Thyroid gland (tissue), 4 donors: Measurements from ENCODE around the gene FOXC1. TPM values are rescaled to one million over a fixed set of nuclear protein-coding genes. Genes with fewer than 3 reads are reported as not detected.

Experiments
- DNase-seq, 2 donors: peaks; one replicate each; pipeline ENCODE4 v3.0.0-alpha.2; 2019
- H3K27ac ChIP-seq, 3 donors: fragments of 200-600 bp; sonication (generic); 1 replicate in 2 of 3; 2 replicates in 1 of 3; pipeline ENCODE4 v1.5.1; 2016 to 2019; ENCODE audit warnings: mild to moderate bottlenecking in 1 of 3, moderate library complexity in 1 of 3
- H3K27me3 ChIP-seq: fragments of 200-600 bp; sonication (generic); one replicate; pipeline ENCODE4 v1.5.1; 2019
- H3K36me3 ChIP-seq, 2 donors: fragments of 200-600 bp; sonication (generic); one replicate each; pipeline ENCODE4 v1.5.1; 2016 to 2019
- H3K4me1 ChIP-seq, 2 donors: fragments of 200-600 bp; sonication (generic); one replicate each; pipeline ENCODE4 v1.5.1; 2017 to 2019
- H3K4me3 ChIP-seq, 3 donors: fragments of 200-600 bp; sonication (generic); replicated peaks in 1 of 3; 1 replicate in 2 of 3; 2 replicates in 1 of 3; pipeline ENCODE4 v1.5.1; 2016; ENCODE audit warnings: mild to moderate bottlenecking in 1 of 3
- H3K9me3 ChIP-seq: fragments of 200-600 bp; sonication (generic); one replicate; pipeline ENCODE4 v1.5.1; 2017
- POLR2A ChIP-seq, 2 donors: fragments of 450-650 bp; IDR thresholded peaks; one replicate each; pipeline ENCODE4 v1.6.1; 2017; ENCODE audit warnings: antibody characterized with exemption in 2 of 2, mild to moderate bottlenecking in 2 of 2, moderate library complexity in 1 of 2
- WGBS, 2 donors: methylation state at CpG; one replicate each; pipeline ENCODE4 v1.1.5; 2017; 5-methylcytosine and 5-hydroxymethylcytosine counted together
- intact Hi-C: fragments of 100-400 bp; cut with DNase I; formaldehyde crosslinking; loops from one replicate; pipeline ENCODE4 v1.15.1; 2023
- total RNA-seq, 4 donors: library from RNA; depleted of rRNA; stranded (reverse); fragments of >200 nt; gene quantifications; one replicate each; pipeline ENCODE4 v1.2.3, GENCODE V29; 2016
- TF ChIP-seq, protein P1 (sequence below), 6 experiments: fragments of 200-600 bp in 3 of 6; fragments of 450-650 bp in 3 of 6; sonication (generic) in 3 of 6; IDR thresholded peaks; one replicate each; pipeline ENCODE4 v1.5.1; 2016 to 2019; ENCODE audit warnings: antibody characterized with exemption in 6 of 6, mild to moderate bottlenecking in 2 of 6, inconsistent platforms in 1 of 6, moderate library complexity in 1 of 6

The FOXC1 gene
- total RNA-seq, 4 donors from 2014 or later, result 3.8 to 8.1 (median 5.5) TPM

DNA sequence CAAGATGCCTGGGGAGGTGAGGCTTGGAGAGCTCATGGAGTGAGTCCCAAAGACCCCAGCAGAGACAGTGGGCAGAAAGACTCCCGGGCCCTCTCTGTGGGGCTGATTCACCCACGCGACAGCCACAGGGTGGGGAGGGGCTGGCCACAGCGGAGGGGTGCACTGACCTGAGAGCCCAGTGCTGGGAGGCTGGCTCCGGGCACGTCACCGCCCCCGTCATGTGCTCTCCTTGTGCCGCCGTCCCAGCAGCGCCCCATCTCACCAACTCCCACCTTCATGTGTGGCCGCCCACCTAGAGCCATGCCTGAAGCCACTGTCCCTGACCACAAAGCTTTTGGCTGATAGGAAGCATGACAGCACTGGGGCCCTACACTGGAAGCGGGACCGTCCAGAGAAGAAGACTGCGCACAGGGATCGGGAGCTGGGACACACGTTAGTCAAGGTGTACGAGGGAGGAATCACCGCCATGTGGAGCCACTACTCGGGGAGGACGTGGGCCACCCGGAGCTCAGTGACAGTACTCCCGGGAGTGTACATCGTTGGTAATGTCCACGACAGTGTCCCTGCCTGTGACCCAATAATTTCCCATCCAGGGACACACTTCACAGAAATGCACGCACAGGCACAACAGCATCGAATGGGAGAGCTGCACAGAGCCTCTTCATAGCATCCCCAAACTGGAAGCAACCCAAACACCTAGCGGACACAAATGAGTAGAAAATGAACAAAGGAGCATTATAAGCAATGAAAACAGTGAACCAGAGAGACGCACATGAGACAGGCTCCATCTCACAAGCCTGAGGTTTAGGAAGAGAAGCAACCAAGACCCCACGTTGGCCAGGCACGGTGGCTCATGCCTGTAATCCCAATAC is 28.4 kb upstream of the FOXC1 start:
- no peak overlapping the region for H3K4me3 ChIP-seq
- H3K36me3 ChIP-seq, result no peaks in the 10 kb centered on the region
- intact Hi-C loops, result no loop called here
- WGBS, 2 donors, result 92 to 93% methylated on average over 23 to 30 of the region's 31 CpGs
- H3K4me1 ChIP-seq, result no peaks in the 10 kb centered on the region
- H3K27me3 ChIP-seq, result no peaks in the 10 kb centered on the region
- no peak overlapping the region for H3K27ac ChIP-seq
- TF ChIP-seq, protein P1, sequence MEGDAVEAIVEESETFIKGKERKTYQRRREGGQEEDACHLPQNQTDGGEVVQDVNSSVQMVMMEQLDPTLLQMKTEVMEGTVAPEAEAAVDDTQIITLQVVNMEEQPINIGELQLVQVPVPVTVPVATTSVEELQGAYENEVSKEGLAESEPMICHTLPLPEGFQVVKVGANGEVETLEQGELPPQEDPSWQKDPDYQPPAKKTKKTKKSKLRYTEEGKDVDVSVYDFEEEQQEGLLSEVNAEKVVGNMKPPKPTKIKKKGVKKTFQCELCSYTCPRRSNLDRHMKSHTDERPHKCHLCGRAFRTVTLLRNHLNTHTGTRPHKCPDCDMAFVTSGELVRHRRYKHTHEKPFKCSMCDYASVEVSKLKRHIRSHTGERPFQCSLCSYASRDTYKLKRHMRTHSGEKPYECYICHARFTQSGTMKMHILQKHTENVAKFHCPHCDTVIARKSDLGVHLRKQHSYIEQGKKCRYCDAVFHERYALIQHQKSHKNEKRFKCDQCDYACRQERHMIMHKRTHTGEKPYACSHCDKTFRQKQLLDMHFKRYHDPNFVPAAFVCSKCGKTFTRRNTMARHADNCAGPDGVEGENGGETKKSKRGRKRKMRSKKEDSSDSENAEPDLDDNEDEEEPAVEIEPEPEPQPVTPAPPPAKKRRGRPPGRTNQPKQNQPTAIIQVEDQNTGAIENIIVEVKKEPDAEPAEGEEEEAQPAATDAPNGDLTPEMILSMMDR (IDR thresholded peaks at IDR 0.05), result no peak
- TF ChIP-seq POLR2A (IDR thresholded peaks at IDR 0.05), result no peak
- no peak for DNase-seq
- H3K9me3 ChIP-seq, result no peaks in the 10 kb centered on the region

DNA sequence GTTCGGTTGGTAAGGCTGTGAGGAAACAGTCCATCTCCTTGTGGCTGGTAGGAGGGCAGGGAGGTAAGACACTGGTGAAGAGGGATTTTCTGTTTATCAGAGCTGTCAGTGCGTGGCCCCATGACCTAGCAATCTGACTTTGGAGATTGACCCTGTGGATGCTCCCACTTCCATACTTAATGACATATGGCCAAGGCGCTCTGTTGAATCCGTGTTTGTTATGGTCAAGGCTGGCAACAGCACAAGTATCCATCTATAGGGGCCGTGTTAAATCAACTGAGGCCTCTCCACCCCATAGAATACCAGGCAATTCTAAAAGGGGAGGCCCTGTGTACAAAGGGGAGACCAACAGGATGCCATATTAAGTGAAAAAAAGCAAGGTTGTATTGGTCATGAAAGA is 25.6 kb upstream of the FOXC1 start:
- Histone ChIP-seq H3K27ac (no peak overlapping the region), H3K9me3 (no peaks in the 10 kb centered on the region), H3K4me1 (no peaks in the 10 kb centered on the region), H3K27me3 (no peaks in the 10 kb centered on the region), H3K36me3 (no peaks in the 10 kb centered on the region), H3K4me3 (no peak overlapping the region)
- no peak for DNase-seq
- intact Hi-C loops, result no loop called here
- 88 to 91% methylated on average over 5 of the region's 5 CpGs for WGBS, 2 donors
- TF ChIP-seq POLR2A (IDR thresholded peaks at IDR 0.05), result no peak
- TF ChIP-seq, protein P1 (IDR thresholded peaks at IDR 0.05), result no peak

DNA sequence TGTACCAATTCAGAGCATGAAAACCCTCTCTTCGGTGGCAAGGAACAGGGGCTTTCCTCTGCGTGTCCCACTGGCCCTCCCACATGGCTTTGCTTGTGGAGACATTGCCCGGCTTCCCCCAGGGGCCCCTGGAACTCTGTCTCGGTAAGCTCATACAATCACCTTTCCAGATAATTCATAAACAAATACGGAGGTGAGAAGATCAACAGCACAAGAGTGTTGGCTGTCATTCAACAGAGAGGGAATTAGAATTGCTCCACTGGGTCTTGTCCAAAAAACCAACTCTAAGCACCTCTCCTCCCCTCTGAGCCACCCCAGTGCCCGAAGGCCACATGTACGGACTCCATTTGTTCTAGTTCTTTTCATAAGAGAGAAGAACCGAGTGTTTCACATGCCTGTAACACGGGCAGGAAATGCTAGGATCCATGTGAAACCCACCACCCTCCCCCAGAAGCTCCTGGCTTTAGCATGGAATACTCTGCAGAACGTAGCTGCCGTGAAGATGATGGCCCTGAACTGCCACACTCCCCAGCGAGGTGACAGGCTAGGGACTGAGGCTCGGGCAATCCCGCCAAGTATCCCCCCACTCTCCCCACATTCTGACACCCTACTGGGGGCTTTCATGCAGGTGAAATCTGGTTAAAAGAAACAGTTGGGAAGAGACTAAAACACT is 24.6 kb upstream of the FOXC1 start:
- Histone ChIP-seq H3K4me3 (no peak overlapping the region), H3K4me1 (no peaks in the 10 kb centered on the region), H3K27ac (no peak overlapping the region), H3K27me3 (no peaks in the 10 kb centered on the region), H3K9me3 (no peaks in the 10 kb centered on the region), H3K36me3 (no peaks in the 10 kb centered on the region)
- 82 to 88% methylated on average over 13 to 14 of the region's 14 CpGs for WGBS, 2 donors
- intact Hi-C loops, result no loop called here
- DNase-seq, result no peak
- TF ChIP-seq, protein P1 (IDR thresholded peaks at IDR 0.05), result no peak
- no peak for TF ChIP-seq POLR2A (IDR thresholded peaks at IDR 0.05)

DNA sequence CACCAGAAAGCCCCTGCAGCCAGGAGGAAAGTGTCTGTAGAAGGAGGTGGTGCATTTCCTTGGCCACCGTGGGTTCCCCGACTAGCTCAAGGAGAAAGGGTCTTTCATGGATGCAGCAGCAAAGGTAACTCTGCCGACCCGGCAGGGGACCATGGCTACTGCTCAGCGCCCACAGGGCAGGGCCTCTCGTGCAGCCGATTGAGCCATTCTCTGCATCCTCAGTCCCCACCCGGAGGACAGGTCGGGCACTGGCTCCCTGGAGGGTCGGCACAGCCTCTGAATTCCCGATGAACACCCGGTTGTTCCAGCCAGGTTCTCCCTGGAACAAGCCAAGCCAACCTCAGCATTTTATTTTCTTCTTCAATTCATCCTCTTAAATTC is 24.1 kb upstream of the FOXC1 start:
- intact Hi-C loops, result no loop called here
- no peaks in the 10 kb centered on the region for H3K27me3 ChIP-seq
- no peaks in the 10 kb centered on the region for H3K4me1 ChIP-seq
- WGBS, 2 donors, result 84 to 95% methylated on average over 12 of the region's 12 CpGs
- no peaks in the 10 kb centered on the region for H3K36me3 ChIP-seq
- H3K4me3 ChIP-seq, result no peak overlapping the region
- TF ChIP-seq, protein P1 (IDR thresholded peaks at IDR 0.05), result no peak
- no peak for TF ChIP-seq POLR2A (IDR thresholded peaks at IDR 0.05)
- H3K27ac ChIP-seq, result no peak overlapping the region
- no peaks in the 10 kb centered on the region for H3K9me3 ChIP-seq
- no peak for DNase-seq

DNA sequence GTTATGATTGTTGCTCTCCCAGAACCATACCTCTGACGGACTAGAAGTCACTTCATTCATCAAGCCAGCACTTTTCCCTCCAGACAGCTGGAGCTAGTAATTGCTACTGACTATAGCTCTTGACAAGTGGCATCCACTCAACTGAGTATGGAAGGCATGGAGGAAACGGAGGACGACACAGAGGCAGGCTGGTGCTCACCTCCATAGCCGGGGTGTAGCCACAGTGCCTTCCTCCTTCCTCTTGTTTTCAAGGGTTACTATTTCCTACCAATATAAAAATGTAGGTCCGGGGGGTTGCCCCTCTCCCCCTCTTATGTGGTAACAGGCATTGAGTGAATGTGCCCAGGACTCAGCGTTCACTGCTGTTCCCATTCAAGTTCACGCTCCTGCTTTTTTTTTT is 23.5 kb upstream of the FOXC1 start:
- WGBS, 2 donors, result 84 to 92% methylated on average over 7 of the region's 7 CpGs
- no peak overlapping the region for H3K4me3 ChIP-seq
- DNase-seq, result no peak
- no peak for TF ChIP-seq POLR2A (IDR thresholded peaks at IDR 0.05)
- TF ChIP-seq, protein P1 (IDR thresholded peaks at IDR 0.05), result no peak
- H3K36me3 ChIP-seq, result no peaks in the 10 kb centered on the region
- H3K27me3 ChIP-seq, result no peaks in the 10 kb centered on the region
- no peaks in the 10 kb centered on the region for H3K9me3 ChIP-seq
- no peak overlapping the region for H3K27ac ChIP-seq
- intact Hi-C loops, result no loop called here
- no peaks in the 10 kb centered on the region for H3K4me1 ChIP-seq
